ENCODE data around the gene VEPH1.

The VEPH1 gene

DNA sequence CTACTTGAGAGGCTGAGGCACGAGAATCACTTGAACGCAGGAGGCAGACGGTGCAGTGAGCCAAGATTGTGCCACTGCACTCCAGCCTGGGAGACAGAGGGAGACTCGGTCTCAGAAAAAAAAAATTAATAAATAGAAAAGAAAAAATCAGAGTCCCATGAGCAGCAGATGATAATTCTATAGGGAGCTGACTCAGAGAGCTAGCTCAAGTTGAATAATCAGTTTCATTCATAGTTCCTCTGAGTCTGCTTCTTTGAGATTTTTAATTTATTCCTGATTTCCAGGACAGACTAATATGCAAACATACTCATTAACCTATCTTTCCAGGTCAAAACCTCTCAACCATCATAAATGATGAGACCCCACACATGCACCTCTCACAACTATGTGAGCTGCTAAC is 121.6 kb downstream of the VEPH1 start:
- H3K9me3 ChIP-seq (ENCODE audit: insufficient read depth, low read length) = no peaks in the 10 kb centered on the region
- H3F3A ChIP-seq (ENCODE audit: insufficient read depth) = no peaks in the 10 kb centered on the region
- no peaks in the 10 kb centered on the region for H3K27me3 ChIP-seq (ENCODE audit: low read length)
- no peak overlapping the region for H3K4me2 ChIP-seq (ENCODE audit: low read depth, low read length, poor library complexity, severe bottlenecking)
- H3K79me2 ChIP-seq (ENCODE audit: insufficient read depth, low read length) = no peaks in the 10 kb centered on the region
- no peaks in the 10 kb centered on the region for H3K36me3 ChIP-seq (ENCODE audit: low read length)
- H3K9me2 ChIP-seq (replicated peaks; ENCODE audit: insufficient read depth, low read length) = no peaks in the 10 kb centered on the region
- no peak overlapping the region for H3K4me3 ChIP-seq (ENCODE audit: insufficient read depth, low read length, poor library complexity, severe bottlenecking)
- H3K27ac ChIP-seq (ENCODE audit: low read depth, low read length) = no peak overlapping the region
- no peak for TF ChIP-seq CTCF (IDR thresholded peaks at IDR 0.05; ENCODE audit: insufficient read depth, low read length, poor library complexity, severe bottlenecking)
- TF ChIP-seq EZH2phosphoT487 (conservative IDR thresholded peaks at IDR 0.05; ENCODE audit: low read length) = no peak
- H2AFZ ChIP-seq (ENCODE audit: low read depth, low read length, severe bottlenecking) = no peak overlapping the region
- no peaks in the 10 kb centered on the region for H4K20me1 ChIP-seq (ENCODE audit: low read depth, low read length)
- no peak overlapping the region for H3K9ac ChIP-seq (ENCODE audit: low read length)

DNA sequence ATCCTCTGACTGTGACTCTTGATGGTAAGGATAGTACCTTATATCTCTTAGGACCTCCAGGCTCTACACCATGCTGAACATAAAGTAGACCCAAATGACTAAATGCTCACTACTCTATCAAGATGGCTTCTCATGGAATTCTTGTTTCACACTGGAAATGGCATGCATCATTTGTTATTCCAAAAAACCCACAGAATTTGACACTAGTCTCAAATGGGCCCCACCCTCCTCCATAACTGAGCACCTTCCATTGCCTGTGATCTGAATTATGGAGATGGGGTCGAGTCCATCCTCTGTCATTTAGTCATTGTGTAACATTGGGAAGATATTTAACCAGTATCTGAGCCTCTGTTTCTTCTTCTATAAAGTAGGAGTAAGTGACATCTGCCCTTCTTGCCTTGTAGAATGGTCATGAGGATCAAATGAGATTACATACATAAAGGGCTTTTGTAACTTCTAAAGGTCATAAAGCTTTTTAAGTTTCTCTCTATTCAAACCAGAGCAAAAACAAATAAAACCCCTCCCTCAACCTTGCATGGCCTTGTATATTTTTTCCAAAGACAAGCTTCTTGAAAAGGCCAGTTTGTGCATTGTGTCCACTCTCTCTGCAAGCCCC is 123.6 kb downstream of the VEPH1 start:
- no peaks in the 10 kb centered on the region for H4K20me1 ChIP-seq (ENCODE audit: low read depth, low read length)
- no peaks in the 10 kb centered on the region for H3K79me2 ChIP-seq (ENCODE audit: insufficient read depth, low read length)
- H3K27me3 ChIP-seq (ENCODE audit: low read length) = no peaks in the 10 kb centered on the region
- no peak overlapping the region for H3K27ac ChIP-seq (ENCODE audit: low read depth, low read length)
- H3K9me2 ChIP-seq (replicated peaks; ENCODE audit: insufficient read depth, low read length) = no peaks in the 10 kb centered on the region
- H3K4me3 ChIP-seq (ENCODE audit: insufficient read depth, low read length, poor library complexity, severe bottlenecking) = no peak overlapping the region
- no peaks in the 10 kb centered on the region for H3K36me3 ChIP-seq (ENCODE audit: low read length)
- H3K4me2 ChIP-seq (ENCODE audit: low read depth, low read length, poor library complexity, severe bottlenecking) = no peak overlapping the region
- no peak for TF ChIP-seq EZH2phosphoT487 (conservative IDR thresholded peaks at IDR 0.05; ENCODE audit: low read length)
- no peak overlapping the region for H2AFZ ChIP-seq (ENCODE audit: low read depth, low read length, severe bottlenecking)
- no peaks in the 10 kb centered on the region for H3K9me3 ChIP-seq (ENCODE audit: insufficient read depth, low read length)
- no peaks in the 10 kb centered on the region for H3F3A ChIP-seq (ENCODE audit: insufficient read depth)
- no peak overlapping the region for H3K9ac ChIP-seq (ENCODE audit: low read length)

GRCh38 chr3:157376603-157377300 is 126.5 kb downstream of the VEPH1 start:
- H3K27ac ChIP-seq (ENCODE audit: low read depth, low read length) = no peak overlapping the region
- H3K79me2 ChIP-seq (ENCODE audit: insufficient read depth, low read length) = no peaks in the 10 kb centered on the region
- H3K9me2 ChIP-seq (replicated peaks; ENCODE audit: insufficient read depth, low read length) = no peaks in the 10 kb centered on the region
- H4K20me1 ChIP-seq (ENCODE audit: low read depth, low read length) = no peaks in the 10 kb centered on the region
- no peaks in the 10 kb centered on the region for H3K36me3 ChIP-seq (ENCODE audit: low read length)
- no peaks in the 10 kb centered on the region for H3K9me3 ChIP-seq (ENCODE audit: insufficient read depth, low read length)
- H3K9ac ChIP-seq (ENCODE audit: low read length) = no peak overlapping the region
- no peak overlapping the region for H2AFZ ChIP-seq (ENCODE audit: low read depth, low read length, severe bottlenecking)
- no peak for TF ChIP-seq CTCF (IDR thresholded peaks at IDR 0.05; ENCODE audit: insufficient read depth, low read length, poor library complexity, severe bottlenecking)
- TF ChIP-seq EZH2phosphoT487 (conservative IDR thresholded peaks at IDR 0.05; ENCODE audit: low read length) = no peak
- H3K4me2 ChIP-seq (ENCODE audit: low read depth, low read length, poor library complexity, severe bottlenecking) = no peak overlapping the region
- no peaks in the 10 kb centered on the region for H3K27me3 ChIP-seq (ENCODE audit: low read length)
- H3K4me3 ChIP-seq (ENCODE audit: insufficient read depth, low read length, poor library complexity, severe bottlenecking) = no peak overlapping the region
- no peaks in the 10 kb centered on the region for H3F3A ChIP-seq (ENCODE audit: insufficient read depth)

GRCh38 chr3:157375342-157375986 is 127.8 kb downstream of the VEPH1 start:
- Histone ChIP-seq H3K79me2 (ENCODE audit: insufficient read depth, low read length) (no peaks in the 10 kb centered on the region), H3K9me2 (replicated peaks; ENCODE audit: insufficient read depth, low read length) (no peaks in the 10 kb centered on the region), H3K9me3 (ENCODE audit: insufficient read depth, low read length) (no peaks in the 10 kb centered on the region), H3K4me3 (ENCODE audit: insufficient read depth, low read length, poor library complexity, severe bottlenecking) (no peak overlapping the region), H3F3A (ENCODE audit: insufficient read depth) (no peaks in the 10 kb centered on the region), H2AFZ (ENCODE audit: low read depth, low read length, severe bottlenecking) (no peak overlapping the region), H3K9ac (ENCODE audit: low read length) (no peak overlapping the region), H4K20me1 (ENCODE audit: low read depth, low read length) (no peaks in the 10 kb centered on the region), H3K4me2 (ENCODE audit: low read depth, low read length, poor library complexity, severe bottlenecking) (no peak overlapping the region), H3K27ac (ENCODE audit: low read depth, low read length) (no peak overlapping the region), H3K36me3 (ENCODE audit: low read length) (no peaks in the 10 kb centered on the region), H3K27me3 (ENCODE audit: low read length) (no peaks in the 10 kb centered on the region)
- no peak for TF ChIP-seq CTCF (IDR thresholded peaks at IDR 0.05; ENCODE audit: insufficient read depth, low read length, poor library complexity, severe bottlenecking)
- no peak for TF ChIP-seq EZH2phosphoT487 (conservative IDR thresholded peaks at IDR 0.05; ENCODE audit: low read length)

Measured in SU-DHL-6 (cell line).